Measurements from ENCODE around the gene CKMT2.

CKMT2 gene

DNA sequence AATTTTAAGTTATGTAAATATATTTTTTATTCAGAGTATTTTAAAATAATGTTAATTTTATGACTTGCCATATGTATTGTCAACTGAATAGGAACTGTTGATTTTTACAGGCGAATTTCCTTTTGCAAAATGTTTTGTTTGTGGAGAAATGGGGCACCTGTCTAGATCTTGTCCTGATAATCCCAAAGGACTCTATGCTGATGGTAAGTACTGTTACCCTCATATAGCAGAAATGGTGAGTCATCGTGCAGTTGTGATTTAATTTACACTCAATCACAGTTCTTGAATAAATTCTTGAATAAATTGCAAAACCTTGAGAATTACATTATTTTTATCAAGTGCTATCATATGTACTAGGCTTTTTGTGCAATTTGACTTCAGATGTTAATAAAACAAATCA lies 75.7 kb downstream of the CKMT2 start:
- no peak for DNase-seq (ENCODE audit: low read depth in 2 of 2)

GRCh38 chr5:81310402-81311063 lies 77.4 kb downstream of the CKMT2 start:
- DNase-seq (ENCODE audit: low read depth in 2 of 2): no peak

- no peak for DNase-seq (ENCODE audit: low read depth in 2 of 2)
Measured at GRCh38 chr5:81313278-81313677, 80.2 kb downstream of the CKMT2 start.

GRCh38 chr5:81313686-81314085 lies 80.6 kb downstream of the CKMT2 start:
- DNase-seq (ENCODE audit: low read depth in 2 of 2): no peak

GRCh38 chr5:81314581-81314980 lies 81.5 kb downstream of the CKMT2 start:
- no peak for DNase-seq (ENCODE audit: low read depth in 2 of 2)

GRCh38 chr5:81315336-81315735 lies 82.2 kb downstream of the CKMT2 start:
- DNase-seq (ENCODE audit: low read depth in 2 of 2): peak; percentile 46 to 48

DNA sequence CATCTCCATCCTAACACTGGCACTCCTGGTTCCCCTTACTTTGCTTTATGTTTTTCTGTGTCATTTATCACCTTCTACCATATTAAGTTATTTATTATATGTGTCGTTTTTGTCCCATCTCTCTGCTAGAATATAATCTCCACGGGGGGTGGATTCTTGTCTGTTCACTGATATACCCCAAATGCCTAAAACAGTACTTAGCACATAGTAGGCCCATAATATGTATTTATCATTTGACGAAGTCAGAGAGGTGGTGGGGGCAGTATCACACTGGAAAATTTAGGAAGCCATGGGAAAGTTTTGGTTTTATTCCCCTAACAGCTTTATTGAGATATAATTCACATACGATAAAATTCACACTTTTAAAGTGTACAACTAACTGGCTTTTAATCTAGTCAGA lies 82.7 kb downstream of the CKMT2 start:
- DNase-seq (ENCODE audit: low read depth in 2 of 2): no peak

Data from fibroblast of skin of left biceps (primary cell).